ENCODE measurements around the gene DRD2.

DNA sequence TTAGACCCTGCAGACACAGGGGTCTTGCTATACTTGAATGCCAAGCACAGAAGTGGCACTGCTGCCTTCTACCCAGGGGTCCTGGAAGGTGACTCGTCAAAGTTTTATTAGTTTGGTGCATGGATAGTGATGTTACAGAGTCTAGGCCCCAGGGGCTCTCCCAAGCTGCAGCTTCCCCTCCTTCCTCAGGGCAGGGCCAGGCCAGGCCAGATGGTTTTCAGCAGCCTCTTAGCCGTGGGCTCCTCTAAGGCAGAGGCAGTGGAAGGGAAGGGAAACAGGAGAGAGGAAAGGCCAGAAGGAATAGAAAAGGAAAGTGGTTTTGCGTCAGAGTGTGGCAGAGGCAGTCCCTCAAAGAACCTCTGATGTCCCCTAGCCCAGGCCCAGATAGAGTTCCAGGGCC lies 65.7 kb downstream of the DRD2 start:
- TF ChIP-seq, protein P1, sequence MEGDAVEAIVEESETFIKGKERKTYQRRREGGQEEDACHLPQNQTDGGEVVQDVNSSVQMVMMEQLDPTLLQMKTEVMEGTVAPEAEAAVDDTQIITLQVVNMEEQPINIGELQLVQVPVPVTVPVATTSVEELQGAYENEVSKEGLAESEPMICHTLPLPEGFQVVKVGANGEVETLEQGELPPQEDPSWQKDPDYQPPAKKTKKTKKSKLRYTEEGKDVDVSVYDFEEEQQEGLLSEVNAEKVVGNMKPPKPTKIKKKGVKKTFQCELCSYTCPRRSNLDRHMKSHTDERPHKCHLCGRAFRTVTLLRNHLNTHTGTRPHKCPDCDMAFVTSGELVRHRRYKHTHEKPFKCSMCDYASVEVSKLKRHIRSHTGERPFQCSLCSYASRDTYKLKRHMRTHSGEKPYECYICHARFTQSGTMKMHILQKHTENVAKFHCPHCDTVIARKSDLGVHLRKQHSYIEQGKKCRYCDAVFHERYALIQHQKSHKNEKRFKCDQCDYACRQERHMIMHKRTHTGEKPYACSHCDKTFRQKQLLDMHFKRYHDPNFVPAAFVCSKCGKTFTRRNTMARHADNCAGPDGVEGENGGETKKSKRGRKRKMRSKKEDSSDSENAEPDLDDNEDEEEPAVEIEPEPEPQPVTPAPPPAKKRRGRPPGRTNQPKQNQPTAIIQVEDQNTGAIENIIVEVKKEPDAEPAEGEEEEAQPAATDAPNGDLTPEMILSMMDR (IDR thresholded peaks at IDR 0.05; ENCODE audit: low read length), result no peak
- TF ChIP-seq EZH2phosphoT487 (IDR thresholded peaks at IDR 0.05; ENCODE audit: low read length) (no peak), EZH2 (optimal IDR thresholded peaks at IDR 0.05; ENCODE audit: low read depth, low read length) (no peak)

Data from MM.1S (cell line).